ENCODE data around the gene CYP2D6. TPM values are rescaled to one million over a fixed set of nuclear protein-coding genes. Genes with fewer than 3 reads are reported as not detected.
"Not testable (repeated sequence)": the region's sequence is repeated elsewhere in the genome, so short reads cannot be mapped to it uniquely, and the experiment has no call there.

CYP2D6 gene
- total and polyA plus RNA-seq, 3 donors from 2014 or later = 0.54 to 2.0 (median 1.4) TPM

DNA sequence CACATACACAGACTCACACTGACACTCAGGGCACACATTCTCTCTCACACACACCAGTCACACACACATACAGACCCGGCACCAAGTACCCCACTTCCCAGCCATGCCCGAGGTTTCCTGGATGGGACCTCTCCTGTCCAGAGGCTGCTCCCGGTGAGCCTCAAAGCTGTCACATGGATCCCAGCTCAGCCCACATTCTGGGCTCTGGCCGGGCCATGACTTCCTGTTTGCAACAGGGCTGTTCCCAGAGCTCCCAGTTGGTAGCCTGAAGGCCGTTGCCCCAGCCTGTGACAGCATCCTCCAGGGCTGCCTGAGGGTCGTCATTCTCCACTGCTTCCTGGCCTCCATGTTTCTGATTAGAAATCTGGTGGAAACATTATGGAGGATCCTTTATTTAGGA is 14.6 kb upstream of the CYP2D6 start:
- intact Hi-C loops (cut with DNase I; ENCODE audit: low total_unique reads) = no loop called here
- H3K9me3 ChIP-seq = no peaks in the 10 kb centered on the region
- TF ChIP-seq, protein P1, sequence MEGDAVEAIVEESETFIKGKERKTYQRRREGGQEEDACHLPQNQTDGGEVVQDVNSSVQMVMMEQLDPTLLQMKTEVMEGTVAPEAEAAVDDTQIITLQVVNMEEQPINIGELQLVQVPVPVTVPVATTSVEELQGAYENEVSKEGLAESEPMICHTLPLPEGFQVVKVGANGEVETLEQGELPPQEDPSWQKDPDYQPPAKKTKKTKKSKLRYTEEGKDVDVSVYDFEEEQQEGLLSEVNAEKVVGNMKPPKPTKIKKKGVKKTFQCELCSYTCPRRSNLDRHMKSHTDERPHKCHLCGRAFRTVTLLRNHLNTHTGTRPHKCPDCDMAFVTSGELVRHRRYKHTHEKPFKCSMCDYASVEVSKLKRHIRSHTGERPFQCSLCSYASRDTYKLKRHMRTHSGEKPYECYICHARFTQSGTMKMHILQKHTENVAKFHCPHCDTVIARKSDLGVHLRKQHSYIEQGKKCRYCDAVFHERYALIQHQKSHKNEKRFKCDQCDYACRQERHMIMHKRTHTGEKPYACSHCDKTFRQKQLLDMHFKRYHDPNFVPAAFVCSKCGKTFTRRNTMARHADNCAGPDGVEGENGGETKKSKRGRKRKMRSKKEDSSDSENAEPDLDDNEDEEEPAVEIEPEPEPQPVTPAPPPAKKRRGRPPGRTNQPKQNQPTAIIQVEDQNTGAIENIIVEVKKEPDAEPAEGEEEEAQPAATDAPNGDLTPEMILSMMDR (IDR thresholded peaks at IDR 0.05) = no peak
- no peak for TF ChIP-seq POLR2A (IDR thresholded peaks at IDR 0.05)
- no peak overlapping the region for H3K4me3 ChIP-seq
- H3K27me3 ChIP-seq = no peaks in the 10 kb centered on the region
- H3K27ac ChIP-seq = no peak overlapping the region
- no peaks in the 10 kb centered on the region for H3K36me3 ChIP-seq (ENCODE audit: low read depth, missing control alignments)
- no peak for DNase-seq
- no peaks in the 10 kb centered on the region for H3K4me1 ChIP-seq
- WGBS, 2 donors = 54 to 63% methylated on average over 5 of the region's 6 CpGs

- 78 to 87% methylated on average over 7 to 15 of the region's 20 CpGs for WGBS, 2 donors
- H3K9me3 ChIP-seq; DNase-seq; H3K4me3 ChIP-seq; H3K36me3 ChIP-seq (ENCODE audit: low read depth, missing control alignments); H3K4me1 ChIP-seq; H3K27me3 ChIP-seq; intact Hi-C loops (cut with DNase I; ENCODE audit: low total_unique reads); H3K27ac ChIP-seq: not testable (repeated sequence)
Measured at GRCh38 chr22:42143859-42144822, 13.5 kb upstream of the CYP2D6 start.

- TF ChIP-seq, protein P1 (IDR thresholded peaks at IDR 0.05) = no peak
- no peak for TF ChIP-seq POLR2A (IDR thresholded peaks at IDR 0.05)
- Histone ChIP-seq H3K9me3 (no peaks in the 10 kb centered on the region), H3K4me3 (peak overlapping the region in 1 of 2 donors; percentile 34), H3K27me3 (no peaks in the 10 kb centered on the region), H3K27ac (no peak overlapping the region), H3K36me3 (ENCODE audit: low read depth, missing control alignments) (no peaks in the 10 kb centered on the region), H3K4me1 (no peaks in the 10 kb centered on the region)
- intact Hi-C loops (cut with DNase I; ENCODE audit: low total_unique reads) = no loop called here
- WGBS, 2 donors = 79 to 84% methylated on average over 38 to 54 of the region's 54 CpGs
- no peak for DNase-seq
Measured at GRCh38 chr22:42142771-42143461, 12.3 kb upstream of the CYP2D6 start.

GRCh38 chr22:42141307-42142057 is 10.9 kb upstream of the CYP2D6 start:
- H3K4me1 ChIP-seq; H3K27me3 ChIP-seq; H3K9me3 ChIP-seq; H3K36me3 ChIP-seq (ENCODE audit: low read depth, missing control alignments); H3K4me3 ChIP-seq; H3K27ac ChIP-seq; intact Hi-C loops (cut with DNase I; ENCODE audit: low total_unique reads); DNase-seq: not testable (repeated sequence)
- WGBS, 2 donors = 90 to 92% methylated on average over 8 to 24 of the region's 24 CpGs

DNA sequence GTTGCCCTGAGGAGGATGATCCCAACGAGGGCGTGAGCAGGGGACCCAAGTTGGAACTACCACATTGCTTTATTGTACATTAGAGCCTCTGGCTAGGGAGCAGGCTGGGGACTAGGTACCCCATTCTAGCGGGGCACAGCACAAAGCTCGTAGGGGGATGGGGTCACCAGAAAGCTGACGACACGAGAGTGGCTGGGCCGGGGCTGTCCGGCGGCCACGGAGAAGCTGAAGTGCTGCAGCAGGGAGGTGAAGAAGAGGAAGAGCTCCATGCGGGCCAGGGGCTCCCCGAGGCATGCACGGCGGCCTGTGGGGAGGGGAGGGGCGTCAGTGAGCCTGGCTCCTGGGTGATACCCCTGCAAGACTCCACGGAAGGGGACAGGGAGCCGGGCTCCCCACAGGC is 9.5 kb upstream of the CYP2D6 start:
- H3K27me3 ChIP-seq; H3K36me3 ChIP-seq (ENCODE audit: low read depth, missing control alignments); H3K4me1 ChIP-seq; H3K4me3 ChIP-seq; H3K27ac ChIP-seq; intact Hi-C loops (cut with DNase I; ENCODE audit: low total_unique reads); DNase-seq; H3K9me3 ChIP-seq: not testable (repeated sequence)
- 90 to 94% methylated on average over 12 to 15 of the region's 17 CpGs for WGBS, 2 donors

- H3K27me3 ChIP-seq; H3K9me3 ChIP-seq; H3K27ac ChIP-seq; H3K4me1 ChIP-seq; intact Hi-C loops (cut with DNase I; ENCODE audit: low total_unique reads); DNase-seq; H3K36me3 ChIP-seq (ENCODE audit: low read depth, missing control alignments); H3K4me3 ChIP-seq: not testable (repeated sequence)
- WGBS, 2 donors = 87 to 93% methylated on average over 2 to 7 of the region's 7 CpGs
Measured at GRCh38 chr22:42139508-42139907, 8.9 kb upstream of the CYP2D6 start.
